Heart right ventricle (tissue), 16 donors: ENCODE results near the gene SBF2. TPM values are rescaled to one million over a fixed set of nuclear protein-coding genes. Genes with fewer than 3 reads are reported as not detected.

Experiments
- ATAC-seq, 8 donors: fragments of 200-7000 bp; cut with Tn5 transposase; one replicate each; pipeline ENCODE4 v1.9.1; 2020; ENCODE audit warnings: mild to moderate bottlenecking in 8 of 8, moderate library complexity in 8 of 8, moderate number of reproducible peaks in 1 of 8
- DNase-seq, 2 donors: peaks; one replicate each; pipeline ENCODE4 v3.0.0-alpha.2; 2020
- H3K27ac ChIP-seq, 10 donors: fragments of 200-600 bp; sonication (generic) in 2 of 10; one replicate each; pipeline versions ENCODE4 v1.5.0 to v1.8.0; 2020 to 2022; ENCODE audit warnings: mild to moderate bottlenecking in 3 of 10
- H3K27me3 ChIP-seq, 7 donors: fragments of 200-600 bp; one replicate each; pipeline ENCODE4 v1.8.0; 2021 to 2022; ENCODE audit warnings: mild to moderate bottlenecking in 2 of 7
- H3K36me3 ChIP-seq, 9 donors: fragments of 200-600 bp; sonication (generic) in 1 of 9; one replicate each; pipeline versions ENCODE4 v1.5.0 to v1.8.0; 2020 to 2022; ENCODE audit warnings: mild to moderate bottlenecking in 2 of 9
- H3K4me1 ChIP-seq, 9 donors: fragments of 200-600 bp; sonication (generic) in 1 of 9; one replicate each; pipeline versions ENCODE4 v1.5.0 to v1.8.0; 2020 to 2022; ENCODE audit warnings: mild to moderate bottlenecking in 4 of 9
- H3K4me3 ChIP-seq, 10 donors: fragments of 200-600 bp; sonication (generic) in 2 of 10; one replicate each; pipeline versions ENCODE4 v1.5.0 to v1.8.0; 2020 to 2022; ENCODE audit warnings: mild to moderate bottlenecking in 7 of 10, moderate library complexity in 2 of 10
- H3K9me3 ChIP-seq, 11 donors: fragments of 200-600 bp in 10 of 11; sonication (generic) in 2 of 11; one replicate each; pipeline versions ENCODE4 v1.5.0 to v1.8.0; 2013 to 2022; ENCODE audit warnings: mild to moderate bottlenecking in 2 of 11, control low read depth in 1 of 11, moderate library complexity in 1 of 11
- CTCF ChIP-seq, 9 donors: fragments of 200-600 bp; sonication (generic) in 2 of 9; IDR thresholded peaks; one replicate each; pipeline versions ENCODE4 v1.5.0 to v1.8.0; 2021 to 2022; ENCODE audit warnings: antibody characterized with exemption in 9 of 9, mild to moderate bottlenecking in 5 of 9, moderate library complexity in 1 of 9
- WGBS, 2 donors: extraction: QIAGEN DNeasy Blood & Tissue Kit; methylation state at CpG; one replicate each; pipeline ENCODE4 v1.1.7; 2013; ENCODE audit warnings: inconsistent platforms in 1 of 2; 5-methylcytosine and 5-hydroxymethylcytosine counted together
- intact Hi-C, 10 donors: fragments of 100-400 bp; cut with DNase I; formaldehyde crosslinking; loops; one replicate each; pipeline versions ENCODE4 v1.11.1 to v1.14.2; 2022
- polyA plus RNA-seq, 2 donors: library from polyadenylated mRNA; stranded (reverse); fragments of 200-250 nt; gene quantifications; one replicate each; pipeline ENCODE4 v1.2.3, GENCODE V29; 2013
- total RNA-seq, 10 donors: library from RNA; stranded (reverse); fragmentation: NEBNext Ultra II Directional in 3 of 10; extraction: Animal tissue kit (Norgen Biotek cat#: 25700) in 3 of 10; gene quantifications; one replicate each; pipeline versions ENCODE4 v1.2.1 to v1.2.4, GENCODE V29; 2021 to 2023
- donor health status: Arrhythmogenic right ventricular cardiomyopathy.
- donor health status: ischemic (EF 13 %, LVEDD 7.1; RV severe dilation, severe dysfunction).
- donor health status: healthy with polysubstance abuse.
- donor health status: DM: no; HTN: yes; CAD: no.
- donor health status: DM: no; HTN: no; CAD: no.
- donor health status: ischemic (EF 25% LVEDD 6.9; RV normal size, moderate dysfunction).
- donor health status: ischemic (EF 25% LVEDD 5.7; RV mildly dilated, moderate dysfunction).
- donor health status: healthy.
- donor health status: DM: yes; HTN: yes; CAD: no.
- donor health status: Ischemic cardiomyopathy.
- donor health status: ischemic (EF 35%, LVEDD 5.7; RV mildly dilated, moderate dysfunction).
- donor health status: nonischemic (EF 11% LVEDD 7.7; RV severe dilation, severe dysfunction).
- donor health status: DM: yes; HTN: yes; CAD: no.
- donor health status: PGD.
- donor health status: ischemic (EF 29% LVEDD 5.4; RV normal size, mild dysfunction).
- donor health status: nonischemic (EF 23%, LVEDD 6.1; RV moderate dilation, normal function).

Gene SBF2
- total and polyA plus RNA-seq, 12 donors: 8.9 to 27.1 (median 21.2) TPM

GRCh38 chr11:9753021-9753420, 541.0 kb downstream of the SBF2 start:
- DNase-seq (no peak), ATAC-seq (no peak)
- no peak overlapping the region for H3K27ac ChIP-seq
- intact Hi-C loops: loop anchor here in 4 of 10 donors (10.0 kb wide), 3 partner anchors 218 to 982 kb away; no protein-coding TSS in a partner anchor
- 83 to 90% methylated on average over 3 of the region's 3 CpGs for WGBS, 2 donors
- no peak for TF ChIP-seq CTCF (IDR thresholded peaks at IDR 0.05)
- no peak overlapping the region for H3K4me3 ChIP-seq
- no peaks in the 10 kb centered on the region for H3K9me3 ChIP-seq
- H3K36me3 ChIP-seq: peaks cover 0 to 45% (median 6%) of the 10 kb centered on the region in 9 donors
- peaks cover 0 to 59% (median 40%) of the 10 kb centered on the region in 9 donors for H3K4me1 ChIP-seq
- H3K27me3 ChIP-seq: no peaks in the 10 kb centered on the region

- H3K36me3 ChIP-seq: peaks cover 0 to 54% (median 6%) of the 10 kb centered on the region in 9 donors
- intact Hi-C loops: loop anchor here in 4 of 10 donors (10.0 kb wide), 3 partner anchors 217 to 983 kb away; no protein-coding TSS in a partner anchor
- no peak overlapping the region for H3K4me3 ChIP-seq
- no peak for TF ChIP-seq CTCF (IDR thresholded peaks at IDR 0.05)
- peak in 5 of 8 donors; percentile 35 to 51 (median 42) for ATAC-seq
- no peak overlapping the region for H3K27ac ChIP-seq
- H3K4me1 ChIP-seq: peaks cover 0 to 55% (median 37%) of the 10 kb centered on the region in 9 donors
- WGBS, 2 donors: 54 to 62% methylated on average over 3 of the region's 3 CpGs
- no peaks in the 10 kb centered on the region for H3K9me3 ChIP-seq
- H3K27me3 ChIP-seq: no peaks in the 10 kb centered on the region
- peak in 1 of 2 donors; percentile 41 for DNase-seq
Observed at GRCh38 chr11:9752091-9752490, 541.9 kb downstream of the SBF2 start.

- 64 to 66% methylated on average over 4 of the region's 4 CpGs for WGBS, 2 donors
- ATAC-seq: no peak
Observed at GRCh38 chr11:9750551-9750950, 543.5 kb downstream of the SBF2 start.

GRCh38 chr11:9748361-9748970, 545.6 kb downstream of the SBF2 start:
- Histone ChIP-seq H3K27ac (peak overlapping the region in 4 of 10 donors; percentile 17 to 51 (median 36)), H3K27me3 (no peaks in the 10 kb centered on the region), H3K4me1 (peaks cover 0 to 25% (median 16%) of the 10 kb centered on the region in 9 donors), H3K9me3 (no peaks in the 10 kb centered on the region), H3K4me3 (no peak overlapping the region), H3K36me3 (peaks cover 0 to 90% (median 9%) of the 10 kb centered on the region in 9 donors)
- DNase-seq (peak in 1 of 2 donors; percentile 63), ATAC-seq (peak; percentile 64 to 88 (median 86))
- intact Hi-C loops: loop anchor here (1.0 to 10.0 kb wide), 10 partner anchors 84 to 214 kb away; partner anchors contain the start of gene SWAP70 (in 1 of the 10)
- 51 to 56% methylated on average over 7 of the region's 7 CpGs for WGBS, 2 donors
- peak; percentile 53 to 79 (median 69) for TF ChIP-seq CTCF (IDR thresholded peaks at IDR 0.05)

More at GRCh38 chr11:9750551-9750950, 543.5 kb downstream of the SBF2 start:
- no peak for TF ChIP-seq CTCF (IDR thresholded peaks at IDR 0.05)
- Histone ChIP-seq H3K27ac (no peak overlapping the region), H3K36me3 (peaks cover 0 to 70% (median 9%) of the 10 kb centered on the region in 9 donors), H3K4me3 (no peak overlapping the region), H3K9me3 (no peaks in the 10 kb centered on the region), H3K27me3 (no peaks in the 10 kb centered on the region), H3K4me1 (peaks cover 0 to 44% (median 32%) of the 10 kb centered on the region in 9 donors)
- DNase-seq: no peak
- intact Hi-C loops: loop anchor here in 4 of 10 donors (10.0 kb wide), 3 partner anchors 216 to 984 kb away; no protein-coding TSS in a partner anchor
